Measurements from ENCODE around the gene PAM. TPM values are rescaled to one million over a fixed set of nuclear protein-coding genes. Genes with fewer than 3 reads are reported as not detected.
"Not testable (repeated sequence)": the region's sequence is repeated elsewhere in the genome, so short reads cannot be mapped to it uniquely, and the experiment has no call there.

The PAM gene
- total RNA-seq, 1 donor from 2014 or later, result 940 TPM

DNA sequence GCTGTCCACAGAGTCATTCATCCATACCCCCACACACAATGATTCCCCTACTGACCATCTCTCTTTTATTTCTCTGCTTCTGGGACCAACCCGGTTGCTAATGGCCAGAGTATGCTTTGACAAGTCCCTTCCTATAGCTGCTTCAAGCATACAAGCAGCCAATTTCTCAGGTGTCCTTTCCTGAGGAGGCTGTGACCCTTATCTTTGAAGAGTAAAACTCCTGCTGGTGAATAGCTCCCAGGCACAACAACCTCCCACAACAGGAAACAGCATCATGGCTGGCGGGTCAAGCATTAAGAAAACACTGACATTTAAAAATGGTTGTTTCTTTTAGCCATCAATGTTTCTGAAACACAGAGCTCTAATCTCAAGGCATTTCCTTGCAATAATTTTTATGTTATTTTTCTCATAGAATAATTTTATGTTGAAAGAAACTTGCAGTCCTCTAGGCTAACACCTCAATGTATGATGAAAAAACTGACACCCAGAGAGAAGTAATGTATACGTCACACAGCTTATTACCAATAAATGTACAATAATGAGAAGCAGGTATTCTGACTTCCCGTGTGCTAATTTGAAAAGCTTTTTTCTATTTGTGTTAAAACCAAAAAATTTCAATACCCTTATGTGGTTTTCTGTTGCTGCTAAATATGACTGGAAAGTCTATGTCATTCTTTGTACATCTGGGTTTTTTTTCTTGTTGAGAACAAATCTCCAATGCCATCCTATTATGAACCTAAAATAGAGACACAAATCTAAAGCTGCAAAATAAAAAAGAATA lies 7.5 kb upstream of the PAM start:
- intact Hi-C loops (cut with DNase I), result no loop called here
- Histone ChIP-seq H3K9me3 (no peaks in the 10 kb centered on the region), H3K4me1 (no peaks in the 10 kb centered on the region), H3K4me3 (no peak overlapping the region), H3K36me3 (no peaks in the 10 kb centered on the region), H3K27me3 (no peaks in the 10 kb centered on the region), H3K27ac (no peak overlapping the region)
- no peak for DNase-seq (ENCODE audit: low spot score in 2 of 2)
- TF ChIP-seq, protein P1, sequence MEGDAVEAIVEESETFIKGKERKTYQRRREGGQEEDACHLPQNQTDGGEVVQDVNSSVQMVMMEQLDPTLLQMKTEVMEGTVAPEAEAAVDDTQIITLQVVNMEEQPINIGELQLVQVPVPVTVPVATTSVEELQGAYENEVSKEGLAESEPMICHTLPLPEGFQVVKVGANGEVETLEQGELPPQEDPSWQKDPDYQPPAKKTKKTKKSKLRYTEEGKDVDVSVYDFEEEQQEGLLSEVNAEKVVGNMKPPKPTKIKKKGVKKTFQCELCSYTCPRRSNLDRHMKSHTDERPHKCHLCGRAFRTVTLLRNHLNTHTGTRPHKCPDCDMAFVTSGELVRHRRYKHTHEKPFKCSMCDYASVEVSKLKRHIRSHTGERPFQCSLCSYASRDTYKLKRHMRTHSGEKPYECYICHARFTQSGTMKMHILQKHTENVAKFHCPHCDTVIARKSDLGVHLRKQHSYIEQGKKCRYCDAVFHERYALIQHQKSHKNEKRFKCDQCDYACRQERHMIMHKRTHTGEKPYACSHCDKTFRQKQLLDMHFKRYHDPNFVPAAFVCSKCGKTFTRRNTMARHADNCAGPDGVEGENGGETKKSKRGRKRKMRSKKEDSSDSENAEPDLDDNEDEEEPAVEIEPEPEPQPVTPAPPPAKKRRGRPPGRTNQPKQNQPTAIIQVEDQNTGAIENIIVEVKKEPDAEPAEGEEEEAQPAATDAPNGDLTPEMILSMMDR (IDR thresholded peaks at IDR 0.05), result no peak

GRCh38 chr5:102749416-102750030 lies 5.6 kb upstream of the PAM start:
- H3K27ac ChIP-seq, result no peak overlapping the region
- TF ChIP-seq, protein P1 (IDR thresholded peaks at IDR 0.05), result no peak
- no peak for DNase-seq (ENCODE audit: low spot score in 2 of 2)
- no peaks in the 10 kb centered on the region for H3K27me3 ChIP-seq
- intact Hi-C loops (cut with DNase I), result loop anchor here (10.0 kb wide), 1 partner anchor 165 kb away; no protein-coding TSS in a partner anchor
- no peaks in the 10 kb centered on the region for H3K9me3 ChIP-seq
- H3K4me3 ChIP-seq, result no peak overlapping the region
- H3K36me3 ChIP-seq, result no peaks in the 10 kb centered on the region
- peaks cover 0 to 5% of the 10 kb centered on the region in 2 donors for H3K4me1 ChIP-seq

- intact Hi-C loops (cut with DNase I), result loop anchor here (10.0 kb wide), 1 partner anchor 165 kb away; no protein-coding TSS in a partner anchor
- no peaks in the 10 kb centered on the region for H3K36me3 ChIP-seq
These were observed 4.8 kb upstream of the PAM start for GRCh38 chr5:102750151-102750834.

GRCh38 chr5:102751903-102752376 lies 3.2 kb upstream of the PAM start:
- DNase-seq (ENCODE audit: low spot score in 2 of 2); H3K4me3 ChIP-seq; H3K36me3 ChIP-seq; H3K4me1 ChIP-seq; H3K27me3 ChIP-seq; H3K27ac ChIP-seq; H3K9me3 ChIP-seq: not testable (repeated sequence)
- intact Hi-C loops (cut with DNase I), result loop anchor here (10.0 kb wide), 1 partner anchor 167 kb away; no protein-coding TSS in a partner anchor

More at GRCh38 chr5:102750151-102750834, 4.8 kb upstream of the PAM start:
- no peak overlapping the region for H3K27ac ChIP-seq
- no peaks in the 10 kb centered on the region for H3K27me3 ChIP-seq
- peaks cover 0 to 6% of the 10 kb centered on the region in 2 donors for H3K4me1 ChIP-seq
- no peaks in the 10 kb centered on the region for H3K9me3 ChIP-seq
- H3K4me3 ChIP-seq, result no peak overlapping the region
- DNase-seq (ENCODE audit: low spot score in 2 of 2), result no peak
- TF ChIP-seq, protein P1 (IDR thresholded peaks at IDR 0.05), result no peak

GRCh38 chr5:102753889-102754766 lies 977 bp upstream of the PAM start:
- TF ChIP-seq, protein P1 (IDR thresholded peaks at IDR 0.05), result no peak
- Histone ChIP-seq H3K27ac (peak overlapping the region; percentile 95 to 96), H3K36me3 (no peaks in the 10 kb centered on the region), H3K4me1 (peaks cover 4 to 21% of the 10 kb centered on the region in 2 donors), H3K4me3 (peak overlapping the region; percentile 86 to 96), H3K9me3 (no peaks in the 10 kb centered on the region), H3K27me3 (no peaks in the 10 kb centered on the region)
- DNase-seq (ENCODE audit: low spot score in 2 of 2), result peak in 1 of 2 donors; percentile 10
- intact Hi-C loops (cut with DNase I), result loop anchor here (2.0 to 10.0 kb wide), 2 partner anchors 25 to 169 kb away; no protein-coding TSS in a partner anchor

Measured in ascending aorta (tissue), 2 donors.